IMR-90 (cell line): ENCODE data around the gene BBIP1. TPM values are rescaled to one million over a fixed set of nuclear protein-coding genes. Genes with fewer than 3 reads are reported as not detected.

Source experiments
- ATAC-seq: fragments of 200-7000 bp; cut with Tn5 transposase; 2 replicates; pipeline ENCODE4 v1.9.1; 2020; ENCODE audit warnings: low read depth, mild to moderate bottlenecking, moderate library complexity
- BruUV-seq: library from RNA; stranded (reverse); fragments of 400-500 nt; replicated peaks from 2 replicates; lab custom pipeline; 2021; lab: Mats Ljungman, UMichigan
- CTCF ChIA-PET: fragments of 300-600 bp; formaldehyde crosslinking; extraction: SDS; loops from one replicate; lab custom pipeline; 2021; ENCODE audit warnings: antibody characterized with exemption; lab: Yijun Ruan, JAX
- POLR2A ChIA-PET: fragments of 300-600 bp; sonication (Branson Sonifier 250); formaldehyde crosslinking; loops from one replicate; lab custom pipeline; 2022; ENCODE audit warnings: antibody characterized with exemption; ENCODE audit not compliant: unreplicated experiment; lab: Charles Lee
- DNase-seq: peaks from one replicate; pipeline ENCODE4 v3.0.0; 2013
- H2AFZ ChIP-seq: replicated peaks from 2 replicates; pipeline ENCODE3; 2013; ENCODE audit warnings: low read length, mild to moderate bottlenecking; ENCODE audit not compliant: poor library complexity
- H2AK5ac ChIP-seq: 2 replicates; pipeline ENCODE4 v1.6.1; 2013; ENCODE audit warnings: low read depth, low read length, inconsistent platforms
- H2AK9ac ChIP-seq: replicated peaks from 2 replicates; pipeline ENCODE3; 2013; ENCODE audit warnings: mild to moderate bottlenecking, low read depth, low read length, moderate library complexity; ENCODE audit not compliant: poor library complexity
- H2BK120ac ChIP-seq: 2 replicates; pipeline ENCODE4 v1.6.1; 2013; ENCODE audit warnings: low read depth, low read length, inconsistent platforms
- H2BK15ac ChIP-seq: 3 replicates; pipeline ENCODE4 v1.6.1; 2013; ENCODE audit warnings: low read depth, low read length, inconsistent platforms
- H2BK20ac ChIP-seq: 2 replicates; pipeline ENCODE4 v1.6.1; 2013; ENCODE audit warnings: low read depth, mild to moderate bottlenecking, inconsistent platforms, low read length, moderate library complexity
- H2BK5ac ChIP-seq: 2 replicates; pipeline ENCODE4 v1.6.1; 2013; ENCODE audit warnings: mild to moderate bottlenecking, low read depth, low read length, inconsistent platforms; ENCODE audit not compliant: poor library complexity, severe bottlenecking
- H3K14ac ChIP-seq: replicated peaks from 2 replicates; pipeline ENCODE4 v1.6.1; 2013; ENCODE audit warnings: low read depth, low read length, inconsistent platforms
- H3K18ac ChIP-seq: 2 replicates; pipeline ENCODE4 v1.6.1; 2013; ENCODE audit warnings: low read depth, low read length, control low read depth
- H3K23ac ChIP-seq: 2 replicates; pipeline ENCODE4 v1.6.1; 2013; ENCODE audit warnings: low read depth, low read length, inconsistent platforms
- H3K27ac ChIP-seq: 2 replicates; pipeline ENCODE4 v1.5.1; 2013; ENCODE audit warnings: mild to moderate bottlenecking, control low read depth, low read length; ENCODE audit not compliant: insufficient read depth
- H3K27me3 ChIP-seq: 2 replicates; pipeline ENCODE4 v1.6.1; 2013; ENCODE audit warnings: low read length; ENCODE audit not compliant: control insufficient read depth, insufficient read depth
- H3K36me3 ChIP-seq: 2 replicates; pipeline ENCODE4 v1.6.1; 2013; ENCODE audit warnings: low read length, mixed read lengths; ENCODE audit not compliant: control insufficient read depth, insufficient read depth
- H3K4ac ChIP-seq: 2 replicates; pipeline ENCODE4 v1.6.1; 2013; ENCODE audit warnings: low read depth, low read length, inconsistent platforms
- H3K4me1 ChIP-seq: 2 replicates; pipeline ENCODE4 v1.6.1; 2013; ENCODE audit warnings: low read length, mixed read lengths; ENCODE audit not compliant: control insufficient read depth, insufficient read depth
- H3K4me2 ChIP-seq: 2 replicates; pipeline ENCODE4 v1.6.1; 2013; ENCODE audit warnings: low read depth, mild to moderate bottlenecking, control low read depth, low read length, moderate library complexity
- H3K4me3 ChIP-seq: 2 replicates; pipeline ENCODE4 v1.5.1; 2013; ENCODE audit warnings: low read depth, mild to moderate bottlenecking, control low read depth, low read length, moderate library complexity; ENCODE audit not compliant: insufficient read depth
- H3K56ac ChIP-seq: 2 replicates; pipeline ENCODE4 v1.6.1; 2013; ENCODE audit warnings: low read length, inconsistent platforms; ENCODE audit not compliant: insufficient read depth; ENCODE audit errors: extremely low read depth
- H3K79me1 ChIP-seq, 2 experiments: 2 replicates each; pipeline ENCODE4 v1.6.1; 2013; ENCODE audit warnings: low read length in 2 of 2, inconsistent platforms in 1 of 2, low read depth in 1 of 2
- H3K9ac ChIP-seq: 2 replicates; pipeline ENCODE4 v1.6.1; 2013; ENCODE audit warnings: low read depth, low read length, control low read depth
- H3K9me1 ChIP-seq: 2 replicates; pipeline ENCODE4 v1.6.1; 2013; ENCODE audit warnings: low read length, inconsistent platforms; ENCODE audit not compliant: insufficient read depth
- H3K9me3 ChIP-seq: 2 replicates; pipeline ENCODE4 v1.6.1; 2013; ENCODE audit warnings: low read length; ENCODE audit not compliant: control insufficient read depth, insufficient read depth
- H4K20me1 ChIP-seq: 2 replicates; pipeline ENCODE4 v1.6.1; 2013; ENCODE audit warnings: low read length, inconsistent platforms; ENCODE audit not compliant: insufficient read depth
- H4K5ac ChIP-seq: 2 replicates; pipeline ENCODE4 v1.6.1; 2013; ENCODE audit warnings: mild to moderate bottlenecking, low read depth, low read length, control low read depth
- H4K8ac ChIP-seq, 2 experiments: 2 replicates each; pipeline ENCODE4 v1.6.1; 2013; ENCODE audit warnings: low read depth in 2 of 2, low read length in 2 of 2, control low read depth in 1 of 2, inconsistent platforms in 1 of 2
- H4K91ac ChIP-seq: 2 replicates; pipeline ENCODE4 v1.6.1; 2013; ENCODE audit warnings: low read depth, low read length, inconsistent platforms; ENCODE audit not compliant: insufficient read depth
- FOS ChIP-seq: fragments of 150-350 bp; IDR thresholded peaks from 2 replicates; pipeline ENCODE4 v1.6.1; 2016; ENCODE audit warnings: low read depth, low read length
- MXI1 ChIP-seq: IDR thresholded peaks from 2 replicates; pipeline ENCODE4 v1.6.1; 2012; ENCODE audit warnings: low read depth, mild to moderate bottlenecking, low read length, moderate library complexity, borderline replicate concordance
- NFE2L2 ChIP-seq: fragments of 150-350 bp; IDR thresholded peaks from 2 replicates; pipeline ENCODE4 v1.6.1; 2016; ENCODE audit warnings: low read depth, mild to moderate bottlenecking, low read length
- POLR2A ChIP-seq: IDR thresholded peaks from 2 replicates; pipeline ENCODE4 v1.6.1; 2012; ENCODE audit warnings: mild to moderate bottlenecking, low read depth, low read length
- RCOR1 ChIP-seq: IDR thresholded peaks from 2 replicates; pipeline ENCODE4 v1.6.1; 2012; ENCODE audit warnings: mild to moderate bottlenecking, low read length, improper control_type of control experiment; ENCODE audit not compliant: insufficient replicate concordance
- RFX5 ChIP-seq: IDR thresholded peaks from 2 replicates; pipeline ENCODE4 v1.8.0; 2012; ENCODE audit warnings: low read depth, mild to moderate bottlenecking, low read length, moderate library complexity
- SMC3 ChIP-seq: fragments of 150-350 bp; IDR thresholded peaks from 2 replicates; pipeline ENCODE4 v1.6.1; 2016; ENCODE audit warnings: low read depth, mild to moderate bottlenecking, antibody characterized with exemption, low read length, moderate library complexity
- USF2 ChIP-seq: fragments of 150-350 bp; IDR thresholded peaks from 2 replicates; pipeline ENCODE4 v1.6.1; 2017; ENCODE audit warnings: mild to moderate bottlenecking, antibody characterized with exemption, low read length, low read depth
- WGBS, 2 experiments: methylation state at CpG; one replicate each; pipeline versions ENCODE4 v1.1.5 to v1.1.7; 2013; ENCODE audit warnings: missing lambda C conversion rate in 2 of 2; ENCODE audit not compliant: insufficient read length in 1 of 2; ENCODE audit errors: extremely low coverage in 2 of 2; 5-methylcytosine and 5-hydroxymethylcytosine counted together
- dilution Hi-C: fragments of 300-500 bp; cut with HindIII; formaldehyde crosslinking; loops from one replicate; pipeline ENCODE4 v1.14.3; 2018; ENCODE audit warnings: low sequenced_read_pairs; ENCODE audit not compliant: unreplicated experiment
- in situ Hi-C: fragments of 300-500 bp; cut with MboI; formaldehyde crosslinking; loops from 3 replicates; pipeline ENCODE4 v1.14.3; 2019; ENCODE audit warnings: low sequenced_read_pairs, inconsistent platforms, mixed read lengths
- intact Hi-C: fragments of 100-400 bp; cut with micrococcal nuclease; formaldehyde crosslinking; loops from 2 replicates; pipeline ENCODE4 v1.10.0; 2022
- polyA plus RNA-seq, 3 experiments: library from polyadenylated mRNA; depleted of rRNA; stranded (reverse); fragments of >200 nt; gene quantifications; 2 replicates each; pipeline ENCODE4 v1.2.3, GENCODE V29; 2012; ENCODE audit warnings: low replicate concordance in 1 of 3
- total RNA-seq: library from RNA; depleted of rRNA; stranded (reverse); fragments of >200 nt; gene quantifications from 2 replicates; pipeline ENCODE4 v1.2.3, GENCODE V29; 2012
- TF ChIP-seq, protein P1 (sequence below): fragments of 150-350 bp; IDR thresholded peaks from 2 replicates; pipeline ENCODE4 v1.6.1; 2016; ENCODE audit warnings: low read depth, mild to moderate bottlenecking, low read length, moderate library complexity, borderline replicate concordance

BBIP1 gene
- total and polyA plus RNA-seq, 2 of the 4 experiments (the other 2 are of a cell fraction), result 17.4 to 19.9 TPM

DNA sequence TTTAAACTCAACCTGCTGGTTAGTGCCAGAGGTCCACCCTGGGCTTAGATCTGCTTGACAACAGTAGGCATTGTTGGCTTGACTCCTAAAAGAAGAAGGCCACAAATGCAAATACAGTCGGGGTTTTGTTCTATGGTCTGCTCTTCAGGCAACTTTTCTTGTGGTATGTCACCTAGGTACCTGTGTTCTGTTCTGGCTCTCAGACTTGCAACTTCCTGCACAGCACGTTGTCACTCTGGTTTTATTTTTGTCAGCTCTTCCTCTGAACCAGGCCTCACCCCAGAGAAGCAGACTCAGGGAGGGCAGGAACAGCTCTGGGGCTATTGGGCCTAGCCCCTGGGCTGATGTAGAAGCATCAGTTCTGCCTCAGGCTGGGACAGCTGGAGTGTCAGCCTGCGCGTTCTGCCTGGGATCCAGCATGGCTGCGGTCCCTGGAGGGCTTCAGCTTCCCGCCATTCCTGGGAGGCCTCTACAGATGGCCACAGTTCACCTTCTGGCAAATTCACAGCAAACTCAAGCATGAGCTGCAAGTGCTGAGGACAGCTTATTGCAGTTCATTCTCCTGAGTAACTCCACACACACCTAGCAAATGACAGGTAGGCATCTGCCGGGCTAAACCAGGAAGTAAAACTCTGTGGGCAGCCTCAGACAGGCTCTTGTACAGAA is 58.3 kb downstream of the BBIP1 start:
- CTCF ChIA-PET, result interaction anchor here (0.6 to 1.2 kb wide), 3 partner anchors 21 to 61 kb away, joined by 3 to 4 read pairs (median 4); no protein-coding TSS in a partner anchor

More for the DNA sequence above, 58.3 kb downstream of the BBIP1 start:
- no peak overlapping the region for H2AK5ac ChIP-seq
- no peak overlapping the region for H3K9ac ChIP-seq
- no peak overlapping the region for H3K23ac ChIP-seq
- no peaks in the 10 kb centered on the region for H3K79me1 ChIP-seq
- DNase-seq, result no peak
- no peak overlapping the region for H3K4me3 ChIP-seq
- H3K36me3 ChIP-seq, result no peaks in the 10 kb centered on the region
- H4K20me1 ChIP-seq, result no peaks in the 10 kb centered on the region
- H3K14ac ChIP-seq, result no peak overlapping the region
- intact Hi-C loops, result loop anchor here (5.0 kb wide), 1 partner anchor 33 kb away; no protein-coding TSS in a partner anchor
- POLR2A ChIA-PET, result no interaction called here
- H3K4ac ChIP-seq, result no peak overlapping the region
- H2BK15ac ChIP-seq, result no peak overlapping the region
- H4K5ac ChIP-seq, result no peak overlapping the region
- H2AFZ ChIP-seq, result peak overlapping the region; percentile 8
- H3K56ac ChIP-seq, result no peak overlapping the region
- H4K91ac ChIP-seq, result no peak overlapping the region
- peaks cover 4% of the 10 kb centered on the region; the same call in 1 of the 2 replicates for H3K9me1 ChIP-seq
- 90% methylated on average over 5 of the region's 7 CpGs; no CpG with 5 or more reads in 1 of the 2 experiments for WGBS, 2 experiments
- TF ChIP-seq NFE2L2 (no peak), RCOR1 (no peak), FOS (no peak), USF2 (no peak), RFX5 (no peak), SMC3 (no peak), MXI1 (no peak), POLR2A (no peak)
- TF ChIP-seq, protein P1, sequence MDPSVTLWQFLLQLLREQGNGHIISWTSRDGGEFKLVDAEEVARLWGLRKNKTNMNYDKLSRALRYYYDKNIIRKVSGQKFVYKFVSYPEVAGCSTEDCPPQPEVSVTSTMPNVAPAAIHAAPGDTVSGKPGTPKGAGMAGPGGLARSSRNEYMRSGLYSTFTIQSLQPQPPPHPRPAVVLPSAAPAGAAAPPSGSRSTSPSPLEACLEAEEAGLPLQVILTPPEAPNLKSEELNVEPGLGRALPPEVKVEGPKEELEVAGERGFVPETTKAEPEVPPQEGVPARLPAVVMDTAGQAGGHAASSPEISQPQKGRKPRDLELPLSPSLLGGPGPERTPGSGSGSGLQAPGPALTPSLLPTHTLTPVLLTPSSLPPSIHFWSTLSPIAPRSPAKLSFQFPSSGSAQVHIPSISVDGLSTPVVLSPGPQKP, result no peak
- H2BK5ac ChIP-seq, result no peak overlapping the region
- H3K4me1 ChIP-seq, result peaks cover 27% of the 10 kb centered on the region
- no peaks in the 10 kb centered on the region for H3K27me3 ChIP-seq
- H4K8ac ChIP-seq, result no peak overlapping the region
- BruUV-seq, result no TSS peak
- no peak overlapping the region for H2AK9ac ChIP-seq
- dilution Hi-C loops, result no loop called here
- H3K9me3 ChIP-seq, result no peaks in the 10 kb centered on the region
- no peak overlapping the region for H2BK20ac ChIP-seq
- in situ Hi-C loops, result no loop called here
- H3K27ac ChIP-seq, result no peak overlapping the region
- no peak overlapping the region for H3K4me2 ChIP-seq
- no peak for ATAC-seq
- H3K18ac ChIP-seq, result peak overlapping the region; percentile 64; the same call in 1 of the 2 replicates
- no peak overlapping the region for H2BK120ac ChIP-seq
